T-cell (primary cell): ENCODE measurements around the gene ANKS1A. TPM values are rescaled to one million over a fixed set of nuclear protein-coding genes. Genes with fewer than 3 reads are reported as not detected.

ENCODE experiments used
- ATAC-seq, 4 experiments: fragments of 200-7000 bp in 3 of 4; fragments of 150-1000 bp in 1 of 4; cut with Tn5 transposase; replicated peaks in 1 of 4; 1 replicate in 3 of 4; 2 replicates in 1 of 4; pipeline ENCODE4 v1.10.0; 2021; ENCODE audit warnings: moderate library complexity in 3 of 4, mild to moderate bottlenecking in 2 of 4, moderate number of reproducible peaks in 1 of 4
- CTCF ChIA-PET, 2 donors: fragments of 300-600 bp; sonication (Branson Sonifier 250); formaldehyde crosslinking; loops; one replicate each; lab custom pipeline; 2022; ENCODE audit warnings: antibody characterized with exemption in 2 of 2; lab: Charles Lee
- POLR2A ChIA-PET, 2 donors: fragments of 300-600 bp; sonication (Branson Sonifier 250); formaldehyde crosslinking; loops; one replicate each; lab custom pipeline; 2022; ENCODE audit warnings: antibody characterized with exemption in 2 of 2; lab: Charles Lee
- DNase-seq, 35 experiments: peaks; one replicate each; pipeline versions ENCODE4 v3.0.0 to v3.0.0-alpha.2; 2013 to 2023
- H3K27ac ChIP-seq: one replicate; pipeline ENCODE4 v1.5.1; 2013; ENCODE audit warnings: low read length
- H3K27me3 ChIP-seq, 2 experiments: replicated peaks in 1 of 2; 1 replicate in 1 of 2; 2 replicates in 1 of 2; pipeline versions ENCODE4 v1.6.1 to v1.7.0; 2013; ENCODE audit warnings: low read length in 1 of 2, mixed read lengths in 1 of 2; ENCODE audit not compliant: control insufficient read depth in 2 of 2, insufficient read depth in 2 of 2; ENCODE audit errors: extremely low read depth in 1 of 2
- H3K36me3 ChIP-seq, 2 donors: 1 replicate in 1 of 2; 2 replicates in 1 of 2; pipeline versions ENCODE4 v1.6.1 to v1.7.0; 2013; ENCODE audit warnings: low read length in 1 of 2; ENCODE audit not compliant: control insufficient read depth in 2 of 2, insufficient read depth in 1 of 2; ENCODE audit errors: extremely low read depth in 1 of 2
- H3K4me1 ChIP-seq, 2 experiments: 1 replicate in 1 of 2; 2 replicates in 1 of 2; pipeline versions ENCODE4 v1.6.1 to v1.7.0; 2013; ENCODE audit warnings: low read length in 2 of 2, mixed read lengths in 1 of 2; ENCODE audit not compliant: insufficient read depth in 2 of 2, control insufficient read depth in 1 of 2; ENCODE audit errors: extremely low read depth in 1 of 2
- H3K4me3 ChIP-seq, 2 donors: 1 replicate in 1 of 2; 2 replicates in 1 of 2; pipeline versions ENCODE4 v1.5.1 to v1.7.0; 2013; ENCODE audit warnings: mild to moderate bottlenecking in 2 of 2, low read length in 1 of 2, moderate library complexity in 1 of 2; ENCODE audit not compliant: control insufficient read depth in 1 of 2; ENCODE audit errors: extremely low read depth in 1 of 2
- H3K9me3 ChIP-seq: 2 replicates; pipeline ENCODE4 v1.7.0; 2013
- H3K27ac Mint-ChIP-seq, 2 donors: one replicate each; pipeline ENCODE4 v1.8.0; 2020 to 2021; ENCODE audit warnings: mild to moderate bottlenecking in 2 of 2, mixed read lengths in 2 of 2
- H3K27me3 Mint-ChIP-seq, 2 donors: one replicate each; pipeline ENCODE4 v1.8.0; 2021 to 2022; ENCODE audit warnings: mixed read lengths in 2 of 2
- H3K36me3 Mint-ChIP-seq: one replicate; pipeline ENCODE4 v1.8.0; 2021; ENCODE audit warnings: mixed read lengths
- H3K4me1 Mint-ChIP-seq, 3 donors: one replicate each; pipeline ENCODE4 v1.8.0; 2020 to 2022; ENCODE audit warnings: mixed read lengths in 3 of 3, mild to moderate bottlenecking in 1 of 3
- H3K4me3 Mint-ChIP-seq, 3 donors: one replicate each; pipeline ENCODE4 v1.8.0; 2020 to 2022; ENCODE audit warnings: mild to moderate bottlenecking in 3 of 3, mixed read lengths in 3 of 3, moderate library complexity in 3 of 3
- H3K9me3 Mint-ChIP-seq, 3 donors: one replicate each; pipeline ENCODE4 v1.8.0; 2020 to 2022; ENCODE audit warnings: mixed read lengths in 3 of 3
- WGBS: methylation state at CpG from one replicate; pipeline ENCODE4 v1.1.5; 2013; ENCODE audit warnings: missing lambda C conversion rate; ENCODE audit not compliant: insufficient coverage; 5-methylcytosine and 5-hydroxymethylcytosine counted together
- total RNA-seq, 35 experiments: library from RNA in 6 of 35; stranded (reverse) in 6 of 35; fragments of 120-200 nt in 1 of 35; gene quantifications; one replicate each; pipeline versions ENCODE4 v1.2.1 to v1.2.4 and lab custom pipeline; 2013 to 2026

ANKS1A gene
- total RNA-seq, 5 donors from 2014 or later (not counting 1 experiment from before 2014, with no cell fraction given): 11.1 to 14.4 (median 11.7) TPM

DNA sequence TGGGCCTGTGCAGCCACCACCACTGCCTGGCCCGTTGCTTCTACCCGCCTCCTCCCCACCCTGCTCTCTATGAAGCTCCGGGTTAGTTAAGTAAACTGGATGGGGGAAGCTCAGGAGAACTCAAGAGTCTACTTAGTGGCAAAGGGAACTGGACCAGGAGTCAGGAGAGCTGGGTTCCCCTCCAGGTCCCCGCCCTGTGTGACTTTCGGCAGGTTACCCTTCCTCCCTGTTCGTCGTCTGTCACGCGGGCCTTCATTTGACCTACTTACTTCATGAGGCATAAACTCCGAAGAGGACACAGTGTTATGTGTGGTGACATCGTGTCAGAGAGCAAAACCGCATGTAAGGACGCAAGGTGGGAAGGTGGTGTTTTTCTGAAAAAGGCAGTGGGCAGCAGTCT is 176.8 kb downstream of the ANKS1A start:
- Mint-ChIP-seq H3K9me3 (no peaks in the 10 kb centered on the region), H3K4me1 (no peaks in the 10 kb centered on the region), H3K36me3 (peaks cover 33% of the 10 kb centered on the region), H3K27ac (no peak overlapping the region), H3K4me3 (no peak overlapping the region), H3K27me3 (no peaks in the 10 kb centered on the region)
- ChIA-PET POLR2A (no interaction called here), CTCF (no interaction called here)
- ATAC-seq (no peak), DNase-seq (no peak)
- WGBS: 89% methylated on average over 4 of the region's 13 CpGs
- H3K4me1 ChIP-seq: no peaks in the 10 kb centered on the region
- H3K27me3 ChIP-seq: no peaks in the 10 kb centered on the region
- no peak overlapping the region for H3K4me3 ChIP-seq
- peaks cover 7 to 17% of the 10 kb centered on the region in 2 donors for H3K36me3 ChIP-seq
- H3K27ac ChIP-seq: no peak overlapping the region
- no peaks in the 10 kb centered on the region for H3K9me3 ChIP-seq

DNA sequence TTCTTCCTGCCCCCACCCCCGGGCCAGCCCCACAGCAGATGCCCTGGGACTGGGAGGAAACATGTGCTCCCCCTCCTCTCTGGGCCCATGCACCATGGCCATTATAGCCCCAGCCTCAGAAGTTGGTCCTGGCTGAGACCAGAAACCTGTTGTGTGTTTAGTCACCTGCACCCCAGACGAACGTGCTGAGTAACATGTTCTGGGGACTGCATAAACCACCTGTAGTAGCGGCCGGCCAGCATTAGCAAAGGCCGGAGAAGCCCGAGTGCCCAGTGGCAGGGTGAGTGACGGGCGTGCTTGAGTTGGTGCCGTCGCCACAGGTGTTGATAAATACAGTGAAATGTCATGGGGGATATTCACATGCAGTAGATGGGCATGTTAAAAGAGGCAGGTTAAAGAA is 178.2 kb downstream of the ANKS1A start:
- H3K4me3 Mint-ChIP-seq: no peak overlapping the region
- H3K36me3 Mint-ChIP-seq: peaks cover 31% of the 10 kb centered on the region
- Histone ChIP-seq H3K36me3 (peaks cover 4 to 14% of the 10 kb centered on the region in 2 donors), H3K9me3 (no peaks in the 10 kb centered on the region), H3K4me3 (no peak overlapping the region), H3K27me3 (no peaks in the 10 kb centered on the region), H3K27ac (no peak overlapping the region), H3K4me1 (no peaks in the 10 kb centered on the region)
- no peak for ATAC-seq
- POLR2A ChIA-PET: no interaction called here
- no peaks in the 10 kb centered on the region for H3K9me3 Mint-ChIP-seq
- CTCF ChIA-PET: interaction anchor here in 1 of 2 donors (0.7 kb wide), 1 partner anchor 535 kb away, joined by 4 read pairs; no protein-coding TSS in a partner anchor
- DNase-seq: no peak
- no peaks in the 10 kb centered on the region for H3K27me3 Mint-ChIP-seq
- H3K4me1 Mint-ChIP-seq: no peaks in the 10 kb centered on the region
- no peak overlapping the region for H3K27ac Mint-ChIP-seq
- WGBS: 92% methylated on average over 11 of the region's 11 CpGs

DNA sequence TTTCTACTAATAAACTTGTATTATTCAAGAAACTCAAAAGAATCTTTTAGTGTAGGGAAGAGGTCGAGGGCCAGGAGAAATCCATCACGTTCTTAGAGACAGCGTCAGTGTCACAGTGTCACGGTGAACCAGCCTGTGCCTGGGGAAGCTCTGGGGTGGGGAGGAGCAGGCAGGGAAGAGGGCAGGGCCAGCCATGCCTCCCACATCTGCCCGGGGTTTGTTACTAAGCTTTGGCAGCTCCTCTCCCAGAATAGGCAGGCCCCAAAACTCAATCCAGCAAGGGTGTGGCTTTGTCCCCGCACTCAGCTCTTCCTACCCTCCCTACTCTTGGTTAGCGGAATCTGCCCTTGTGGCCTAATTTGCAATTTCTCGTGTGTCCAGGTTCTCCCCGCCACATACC is 179.2 kb downstream of the ANKS1A start:
- H3K4me3 ChIP-seq: no peak overlapping the region
- H3K4me1 Mint-ChIP-seq: no peaks in the 10 kb centered on the region
- H3K4me3 Mint-ChIP-seq: no peak overlapping the region
- WGBS: 90% methylated on average over 2 of the region's 9 CpGs
- H3K27ac ChIP-seq: no peak overlapping the region
- DNase-seq (no peak), ATAC-seq (no peak)
- H3K9me3 Mint-ChIP-seq: no peaks in the 10 kb centered on the region
- ChIA-PET POLR2A (no interaction called here), CTCF (interaction anchor here in 1 of 2 donors (1.1 kb wide), 1 partner anchor 41 kb away, joined by 3 read pairs; no protein-coding TSS in a partner anchor)
- no peaks in the 10 kb centered on the region for H3K4me1 ChIP-seq
- no peaks in the 10 kb centered on the region for H3K27me3 ChIP-seq
- peaks cover 33% of the 10 kb centered on the region for H3K36me3 Mint-ChIP-seq
- H3K9me3 ChIP-seq: no peaks in the 10 kb centered on the region
- peaks cover 9 to 16% of the 10 kb centered on the region in 2 donors for H3K36me3 ChIP-seq
- H3K27me3 Mint-ChIP-seq: no peaks in the 10 kb centered on the region
- no peak overlapping the region for H3K27ac Mint-ChIP-seq

DNA sequence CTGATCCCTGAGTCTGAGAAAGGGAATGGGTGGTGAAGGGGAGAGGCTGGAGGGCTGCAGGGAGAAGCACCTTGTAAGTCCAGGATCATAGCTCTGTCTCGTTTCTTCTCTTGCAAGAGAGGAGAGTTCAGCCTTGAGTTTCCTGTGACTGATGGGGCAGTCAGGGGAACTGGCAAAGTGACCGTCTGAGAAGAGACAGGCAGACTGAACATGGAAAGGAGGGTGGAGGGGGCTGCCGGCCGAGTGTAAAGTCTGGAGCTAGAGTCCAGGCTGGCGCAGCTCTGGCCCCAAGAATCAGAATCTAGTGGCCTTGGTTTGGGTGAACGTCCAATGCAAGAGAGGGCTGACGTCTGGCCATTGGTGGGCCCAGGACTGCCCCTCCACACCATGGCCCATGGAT is 179.6 kb downstream of the ANKS1A start:
- ChIA-PET CTCF (interaction anchor here in 1 of 2 donors (1.1 kb wide), 1 partner anchor 42 kb away, joined by 3 read pairs; no protein-coding TSS in a partner anchor), POLR2A (no interaction called here)
- Mint-ChIP-seq H3K4me1 (no peaks in the 10 kb centered on the region), H3K36me3 (peaks cover 31% of the 10 kb centered on the region), H3K27ac (no peak overlapping the region), H3K9me3 (no peaks in the 10 kb centered on the region), H3K4me3 (no peak overlapping the region), H3K27me3 (no peaks in the 10 kb centered on the region)
- ATAC-seq: no peak
- WGBS: 97% methylated on average over 5 of the region's 7 CpGs
- no peak for DNase-seq
- no peaks in the 10 kb centered on the region for H3K9me3 ChIP-seq
- peaks cover 10 to 18% of the 10 kb centered on the region in 2 donors for H3K36me3 ChIP-seq
- no peaks in the 10 kb centered on the region for H3K4me1 ChIP-seq
- no peak overlapping the region for H3K27ac ChIP-seq
- H3K27me3 ChIP-seq: no peaks in the 10 kb centered on the region
- no peak overlapping the region for H3K4me3 ChIP-seq

DNA sequence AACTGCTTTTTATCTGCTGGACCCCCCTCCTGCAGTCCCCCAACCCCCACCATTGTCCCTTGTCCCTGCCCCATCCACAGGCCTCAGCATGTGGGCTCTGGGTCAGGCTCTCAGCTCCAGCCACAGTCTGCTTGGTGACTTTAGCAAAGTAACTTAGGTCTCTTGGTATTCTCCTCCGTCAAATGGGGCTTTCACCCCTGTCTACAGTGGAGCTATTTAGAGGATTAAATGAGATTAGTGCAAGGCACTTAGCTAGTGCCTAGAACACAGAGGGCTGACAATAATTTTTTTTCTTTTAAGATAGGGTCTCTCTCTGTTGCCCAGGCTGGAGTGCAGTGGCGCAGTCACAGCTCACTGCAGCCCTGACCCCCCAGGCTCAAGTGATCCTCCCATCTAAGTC is 180.2 kb downstream of the ANKS1A start:
- ChIA-PET POLR2A (no interaction called here), CTCF (interaction anchor here in 1 of 2 donors (1.1 kb wide), 1 partner anchor 42 kb away, joined by 3 read pairs; no protein-coding TSS in a partner anchor)
- ATAC-seq (no peak), DNase-seq (no peak)
- H3K4me3 ChIP-seq: no peak overlapping the region
- Mint-ChIP-seq H3K4me1 (no peaks in the 10 kb centered on the region), H3K4me3 (no peak overlapping the region), H3K9me3 (no peaks in the 10 kb centered on the region), H3K36me3 (peaks cover 33% of the 10 kb centered on the region), H3K27ac (no peak overlapping the region), H3K27me3 (no peaks in the 10 kb centered on the region)
- no peaks in the 10 kb centered on the region for H3K27me3 ChIP-seq
- H3K9me3 ChIP-seq: no peaks in the 10 kb centered on the region
- no peaks in the 10 kb centered on the region for H3K4me1 ChIP-seq
- H3K36me3 ChIP-seq: peaks cover 8 to 18% of the 10 kb centered on the region in 2 donors
- no peak overlapping the region for H3K27ac ChIP-seq
- 100% methylated on average over 1 of the region's 2 CpGs for WGBS

DNA sequence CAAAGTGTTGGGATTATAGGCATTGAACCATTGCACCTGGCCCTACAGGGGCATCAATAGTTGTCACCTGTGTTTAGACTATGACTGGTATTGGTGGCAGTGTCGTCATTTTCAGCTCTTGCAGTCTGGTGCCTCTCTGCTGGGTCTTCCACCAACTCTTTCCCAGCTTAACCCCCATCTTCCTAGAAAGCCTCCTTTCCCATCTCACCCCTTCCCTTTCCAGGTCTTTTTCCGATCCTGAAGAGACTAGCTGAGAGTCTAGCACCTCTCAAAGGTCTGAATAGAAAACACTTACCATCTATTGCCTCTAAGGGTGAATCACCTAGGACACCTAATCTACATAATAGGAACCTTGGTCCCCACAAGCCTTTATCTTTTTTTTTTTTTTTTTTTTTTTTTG is 181.1 kb downstream of the ANKS1A start:
- no peaks in the 10 kb centered on the region for H3K9me3 Mint-ChIP-seq
- H3K36me3 Mint-ChIP-seq: peaks cover 33% of the 10 kb centered on the region
- H3K27ac Mint-ChIP-seq: no peak overlapping the region
- H3K36me3 ChIP-seq: peaks cover 5 to 18% of the 10 kb centered on the region in 2 donors
- CTCF ChIA-PET: no interaction called here
- H3K4me1 Mint-ChIP-seq: no peaks in the 10 kb centered on the region
- ATAC-seq (no peak), DNase-seq (no peak)
- H3K9me3 ChIP-seq: no peaks in the 10 kb centered on the region
- POLR2A ChIA-PET: no interaction called here
- no peaks in the 10 kb centered on the region for H3K4me1 ChIP-seq
- no peak overlapping the region for H3K4me3 Mint-ChIP-seq
- H3K27ac ChIP-seq: no peak overlapping the region
- H3K27me3 Mint-ChIP-seq: no peaks in the 10 kb centered on the region
- WGBS: 100% methylated on average over 1 of the region's 2 CpGs
- no peak overlapping the region for H3K4me3 ChIP-seq
- no peaks in the 10 kb centered on the region for H3K27me3 ChIP-seq
